A673 (cell line): ENCODE data around the gene KAT7. TPM values are rescaled to one million over a fixed set of nuclear protein-coding genes. Genes with fewer than 3 reads are reported as not detected.

Source experiments
- BruUV-seq: library from RNA; stranded (reverse); fragments of 400-500 nt; replicated peaks from 2 replicates; lab custom pipeline; 2021; lab: Mats Ljungman, UMichigan
- CTCF ChIA-PET: fragments of 300-600 bp; sonication (Branson Sonifier 250); formaldehyde crosslinking; loops from one replicate; lab custom pipeline; 2022; ENCODE audit warnings: antibody characterized with exemption; lab: Charles Lee
- POLR2A ChIA-PET: fragments of 300-600 bp; sonication (Branson Sonifier 250); formaldehyde crosslinking; loops from one replicate; lab custom pipeline; 2022; ENCODE audit warnings: antibody characterized with exemption; ENCODE audit not compliant: low non-redundant PET; lab: Charles Lee
- DNase-seq: peaks from one replicate; pipeline ENCODE4 v3.0.0-alpha.2; 2015; ENCODE audit warnings: low spot score
- H3K27ac ChIP-seq: fragments of 200-600 bp; sonication (generic); 2 replicates; pipeline ENCODE4 v1.5.1; 2016; ENCODE audit warnings: mixed run types, low read depth, mild to moderate bottlenecking, mixed read lengths, antibody characterized with exemption, low read length; ENCODE audit not compliant: poor library complexity, severe bottlenecking
- H3K27me3 ChIP-seq: fragments of 200-600 bp; sonication (generic); replicated peaks from 2 replicates; pipeline ENCODE4 v1.6.1; 2017; ENCODE audit warnings: mixed run types, low read depth, mild to moderate bottlenecking, mixed read lengths, antibody characterized with exemption, low read length; ENCODE audit not compliant: insufficient read depth, poor library complexity
- H3K36me3 ChIP-seq: fragments of 200-600 bp; sonication (generic); 2 replicates; pipeline ENCODE4 v1.6.1; 2016; ENCODE audit warnings: mixed run types, mild to moderate bottlenecking, mixed read lengths, antibody characterized with exemption, low read length; ENCODE audit not compliant: insufficient read depth, poor library complexity, severe bottlenecking
- H3K4me1 ChIP-seq: fragments of 200-600 bp; sonication (generic); 2 replicates; pipeline ENCODE4 v1.6.1; 2017; ENCODE audit warnings: mixed run types, mild to moderate bottlenecking, mixed read lengths, antibody characterized with exemption, low read length; ENCODE audit not compliant: insufficient read depth, poor library complexity, severe bottlenecking
- H3K4me3 ChIP-seq: fragments of 200-600 bp; sonication (generic); 2 replicates; pipeline ENCODE4 v1.5.1; 2016; ENCODE audit warnings: low read depth, mixed run types, mild to moderate bottlenecking, mixed read lengths, low read length; ENCODE audit not compliant: poor library complexity, severe bottlenecking
- H3K9me3 ChIP-seq: fragments of 200-600 bp; sonication (generic); 2 replicates; pipeline ENCODE4 v1.6.1; 2016; ENCODE audit warnings: mixed run types, low read depth, mild to moderate bottlenecking, mixed read lengths, antibody characterized with exemption, low read length; ENCODE audit not compliant: poor library complexity, severe bottlenecking
- EZH2 ChIP-seq: fragments of 200-600 bp; sonication (generic); IDR thresholded peaks from 2 replicates; pipeline ENCODE4 v1.6.1; 2017; ENCODE audit warnings: borderline replicate concordance, low read depth, mild to moderate bottlenecking, mixed read lengths, antibody characterized with exemption, low read length; ENCODE audit not compliant: poor library complexity, severe bottlenecking
- intact Hi-C: fragments of 100-400 bp; cut with micrococcal nuclease; formaldehyde crosslinking; loops from one replicate; pipeline ENCODE4 v1.10.0; 2022; ENCODE audit not compliant: unreplicated experiment
- total RNA-seq: library from RNA; stranded (reverse); gene quantifications from 2 replicates; pipeline ENCODE4 v1.2.3, GENCODE V29; 2021
- TF ChIP-seq, protein P1 (sequence below): fragments of 300-800, 200-600 bp; sonication (generic); conservative IDR thresholded peaks from 2 replicates; pipeline ENCODE4 v1.5.1; 2017; ENCODE audit warnings: low read depth, mild to moderate bottlenecking, antibody characterized with exemption, low read length, moderate library complexity, mixed read lengths

The KAT7 gene
- total RNA-seq, 1 experiment from 2014 or later: 94.0 TPM

DNA sequence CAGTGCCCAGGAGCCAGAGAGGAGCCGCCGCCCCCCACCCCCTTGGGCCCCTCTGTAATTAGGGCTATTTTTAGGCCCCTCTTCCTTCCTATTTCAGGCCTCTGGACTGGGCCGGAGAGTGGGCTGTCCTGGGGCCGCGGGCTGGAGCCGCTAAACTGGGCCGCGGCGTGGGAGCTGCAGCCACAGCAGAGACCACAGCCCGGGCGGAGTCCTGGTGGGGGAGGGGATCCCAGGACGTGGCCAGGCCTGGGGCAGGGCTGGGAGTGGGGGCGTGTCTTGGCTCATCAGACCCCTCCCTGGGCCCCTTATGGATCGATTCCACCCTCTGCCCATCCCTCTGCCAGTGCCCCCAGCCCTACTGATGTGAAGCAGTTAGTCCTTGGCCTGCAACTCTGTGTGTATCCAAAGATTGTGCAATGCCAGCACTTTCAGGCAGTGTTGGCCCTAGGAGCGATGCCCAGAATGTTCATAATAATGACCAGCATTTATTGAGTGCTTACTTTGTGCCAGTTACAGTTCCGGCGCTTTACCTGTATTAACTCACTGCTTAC lies 74.4 kb downstream of the KAT7 start:
- BruUV-seq: no TSS peak
- TF ChIP-seq EZH2: no peak
- TF ChIP-seq, protein P1, sequence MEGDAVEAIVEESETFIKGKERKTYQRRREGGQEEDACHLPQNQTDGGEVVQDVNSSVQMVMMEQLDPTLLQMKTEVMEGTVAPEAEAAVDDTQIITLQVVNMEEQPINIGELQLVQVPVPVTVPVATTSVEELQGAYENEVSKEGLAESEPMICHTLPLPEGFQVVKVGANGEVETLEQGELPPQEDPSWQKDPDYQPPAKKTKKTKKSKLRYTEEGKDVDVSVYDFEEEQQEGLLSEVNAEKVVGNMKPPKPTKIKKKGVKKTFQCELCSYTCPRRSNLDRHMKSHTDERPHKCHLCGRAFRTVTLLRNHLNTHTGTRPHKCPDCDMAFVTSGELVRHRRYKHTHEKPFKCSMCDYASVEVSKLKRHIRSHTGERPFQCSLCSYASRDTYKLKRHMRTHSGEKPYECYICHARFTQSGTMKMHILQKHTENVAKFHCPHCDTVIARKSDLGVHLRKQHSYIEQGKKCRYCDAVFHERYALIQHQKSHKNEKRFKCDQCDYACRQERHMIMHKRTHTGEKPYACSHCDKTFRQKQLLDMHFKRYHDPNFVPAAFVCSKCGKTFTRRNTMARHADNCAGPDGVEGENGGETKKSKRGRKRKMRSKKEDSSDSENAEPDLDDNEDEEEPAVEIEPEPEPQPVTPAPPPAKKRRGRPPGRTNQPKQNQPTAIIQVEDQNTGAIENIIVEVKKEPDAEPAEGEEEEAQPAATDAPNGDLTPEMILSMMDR: no peak
- no peak for DNase-seq
- Histone ChIP-seq H3K27me3 (no peaks in the 10 kb centered on the region), H3K9me3 (no peaks in the 10 kb centered on the region), H3K27ac (no peak overlapping the region), H3K4me1 (no peaks in the 10 kb centered on the region), H3K4me3 (no peak overlapping the region), H3K36me3 (no peaks in the 10 kb centered on the region)
- intact Hi-C loops: no loop called here
- CTCF ChIA-PET: interaction anchor here (5.6 kb wide), 1 partner anchor 134 kb away, joined by 71 read pairs; the partner anchor contains the start of gene DLX3
- POLR2A ChIA-PET: no interaction called here

DNA sequence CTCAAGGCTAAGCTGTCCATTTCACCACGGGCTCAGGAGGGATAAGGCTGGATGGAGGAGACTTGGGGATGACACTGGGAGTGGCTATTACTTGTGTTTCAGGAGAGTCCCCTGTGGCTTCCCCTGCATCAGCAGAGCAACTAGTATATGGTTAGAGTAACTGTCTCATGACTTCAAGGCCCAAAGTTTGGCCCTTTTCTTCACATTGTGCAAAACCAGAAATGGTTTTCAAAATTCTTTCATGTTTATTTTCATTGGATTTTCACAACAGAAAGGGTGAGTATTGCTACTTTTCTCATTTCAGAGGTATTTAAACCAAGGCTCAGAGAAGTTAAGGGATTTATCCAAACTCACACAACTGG lies 77.5 kb downstream of the KAT7 start:
- no peaks in the 10 kb centered on the region for H3K27me3 ChIP-seq
- ChIA-PET CTCF (no interaction called here), POLR2A (no interaction called here)
- BruUV-seq: no TSS peak
- no peaks in the 10 kb centered on the region for H3K9me3 ChIP-seq
- DNase-seq: no peak
- H3K36me3 ChIP-seq: no peaks in the 10 kb centered on the region
- TF ChIP-seq EZH2: no peak
- TF ChIP-seq, protein P1: no peak
- intact Hi-C loops: no loop called here
- no peaks in the 10 kb centered on the region for H3K4me1 ChIP-seq
- H3K4me3 ChIP-seq: no peak overlapping the region
- H3K27ac ChIP-seq: no peak overlapping the region

DNA sequence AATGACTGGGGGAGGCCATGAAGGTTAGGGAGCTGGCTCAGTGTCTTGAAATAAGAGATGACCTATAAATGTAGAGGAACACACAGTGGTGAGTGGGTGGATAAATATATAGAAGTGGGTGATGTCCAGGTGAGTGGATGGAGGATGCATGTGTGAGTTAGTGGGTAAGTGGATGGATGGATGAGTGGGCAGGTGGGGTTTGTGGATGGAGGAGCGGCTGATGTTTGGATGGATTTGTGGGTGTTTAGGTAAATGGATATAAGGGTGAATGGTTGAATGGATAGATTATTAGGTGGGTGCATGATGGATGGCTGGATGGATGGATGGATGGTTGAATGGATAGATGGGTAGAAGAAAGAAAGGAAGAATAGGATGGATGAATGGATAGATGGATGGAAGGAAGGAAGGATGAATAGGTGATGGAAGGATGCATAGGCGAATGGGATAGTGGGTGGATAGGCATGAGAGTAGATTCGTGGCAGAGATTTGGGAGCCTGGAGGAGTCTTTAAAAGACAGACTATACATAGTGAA lies 78.5 kb downstream of the KAT7 start:
- TF ChIP-seq, protein P1: no peak
- TF ChIP-seq EZH2: no peak
- H3K9me3 ChIP-seq: no peaks in the 10 kb centered on the region
- no peaks in the 10 kb centered on the region for H3K4me1 ChIP-seq
- no peak overlapping the region for H3K27ac ChIP-seq
- DNase-seq: no peak
- intact Hi-C loops: no loop called here
- BruUV-seq: no TSS peak
- POLR2A ChIA-PET: no interaction called here
- H3K36me3 ChIP-seq: no peaks in the 10 kb centered on the region
- CTCF ChIA-PET: interaction anchor here (0.6 kb wide), 1 partner anchor 128 kb away, joined by 7 read pairs; the partner anchor contains the start of gene DLX3
- no peak overlapping the region for H3K4me3 ChIP-seq
- H3K27me3 ChIP-seq: no peaks in the 10 kb centered on the region
